GM12873 (cell line): ENCODE measurements around the gene BCAS1.

Experiments used
- TF ChIP-seq, protein P1 (sequence below): IDR thresholded peaks from 2 replicates; pipeline ENCODE4 v1.5.1; 2012; ENCODE audit warnings: low read depth, mild to moderate bottlenecking, moderate library complexity, low read length, control low read depth; ENCODE audit not compliant: insufficient read depth; ENCODE audit errors: missing control alignments

The BCAS1 gene

DNA sequence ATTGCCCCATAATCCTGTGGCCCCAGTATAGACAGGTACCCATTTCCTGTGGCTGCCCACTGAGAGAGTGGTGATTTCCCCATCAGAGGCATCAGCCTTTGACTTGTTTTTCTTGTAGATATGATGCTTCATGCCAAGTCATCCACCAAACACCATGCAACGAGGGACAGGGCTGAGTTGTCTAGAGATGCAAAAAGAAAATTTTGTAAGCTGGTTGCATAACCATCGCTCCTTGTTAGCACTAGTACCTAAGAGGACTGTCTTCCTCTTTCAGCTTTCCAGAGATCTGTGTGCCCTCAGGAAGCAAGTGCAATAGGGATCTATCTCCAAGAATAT, 166.8 kb downstream of the BCAS1 start:
- TF ChIP-seq, protein P1, sequence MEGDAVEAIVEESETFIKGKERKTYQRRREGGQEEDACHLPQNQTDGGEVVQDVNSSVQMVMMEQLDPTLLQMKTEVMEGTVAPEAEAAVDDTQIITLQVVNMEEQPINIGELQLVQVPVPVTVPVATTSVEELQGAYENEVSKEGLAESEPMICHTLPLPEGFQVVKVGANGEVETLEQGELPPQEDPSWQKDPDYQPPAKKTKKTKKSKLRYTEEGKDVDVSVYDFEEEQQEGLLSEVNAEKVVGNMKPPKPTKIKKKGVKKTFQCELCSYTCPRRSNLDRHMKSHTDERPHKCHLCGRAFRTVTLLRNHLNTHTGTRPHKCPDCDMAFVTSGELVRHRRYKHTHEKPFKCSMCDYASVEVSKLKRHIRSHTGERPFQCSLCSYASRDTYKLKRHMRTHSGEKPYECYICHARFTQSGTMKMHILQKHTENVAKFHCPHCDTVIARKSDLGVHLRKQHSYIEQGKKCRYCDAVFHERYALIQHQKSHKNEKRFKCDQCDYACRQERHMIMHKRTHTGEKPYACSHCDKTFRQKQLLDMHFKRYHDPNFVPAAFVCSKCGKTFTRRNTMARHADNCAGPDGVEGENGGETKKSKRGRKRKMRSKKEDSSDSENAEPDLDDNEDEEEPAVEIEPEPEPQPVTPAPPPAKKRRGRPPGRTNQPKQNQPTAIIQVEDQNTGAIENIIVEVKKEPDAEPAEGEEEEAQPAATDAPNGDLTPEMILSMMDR: no peak

DNA sequence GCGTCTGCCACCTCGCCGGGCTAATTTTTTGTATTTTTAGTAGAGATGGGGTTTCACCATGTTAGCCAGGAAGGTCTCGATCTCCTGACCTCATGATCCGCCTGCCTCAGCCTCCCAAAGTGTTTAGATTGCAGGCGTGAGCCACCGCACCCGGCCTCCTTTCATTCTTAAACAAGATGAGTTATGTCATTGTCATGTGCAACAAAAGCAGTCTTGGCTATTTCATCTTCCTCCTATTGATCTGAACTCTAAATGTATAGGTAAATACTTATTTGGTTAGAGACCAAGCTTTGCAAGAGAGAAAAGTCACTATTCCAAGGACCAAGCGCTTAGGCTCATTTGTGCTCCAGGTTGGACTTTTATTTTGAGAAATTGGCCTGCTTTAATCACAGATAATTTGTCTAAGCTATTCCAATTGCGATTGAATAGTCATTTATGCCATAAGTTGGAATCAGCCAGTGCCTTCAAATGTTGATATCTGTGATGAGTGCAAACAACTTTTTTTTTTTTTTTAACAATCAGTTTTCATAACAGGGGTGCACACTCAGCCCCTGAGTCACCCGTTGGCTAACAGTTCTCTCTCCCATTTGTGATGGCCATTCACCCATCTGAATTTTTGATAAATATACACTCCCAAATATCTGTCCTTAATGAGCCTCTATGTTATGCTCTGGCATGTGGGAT, 167.3 kb downstream of the BCAS1 start:
- TF ChIP-seq, protein P1: no peak

DNA sequence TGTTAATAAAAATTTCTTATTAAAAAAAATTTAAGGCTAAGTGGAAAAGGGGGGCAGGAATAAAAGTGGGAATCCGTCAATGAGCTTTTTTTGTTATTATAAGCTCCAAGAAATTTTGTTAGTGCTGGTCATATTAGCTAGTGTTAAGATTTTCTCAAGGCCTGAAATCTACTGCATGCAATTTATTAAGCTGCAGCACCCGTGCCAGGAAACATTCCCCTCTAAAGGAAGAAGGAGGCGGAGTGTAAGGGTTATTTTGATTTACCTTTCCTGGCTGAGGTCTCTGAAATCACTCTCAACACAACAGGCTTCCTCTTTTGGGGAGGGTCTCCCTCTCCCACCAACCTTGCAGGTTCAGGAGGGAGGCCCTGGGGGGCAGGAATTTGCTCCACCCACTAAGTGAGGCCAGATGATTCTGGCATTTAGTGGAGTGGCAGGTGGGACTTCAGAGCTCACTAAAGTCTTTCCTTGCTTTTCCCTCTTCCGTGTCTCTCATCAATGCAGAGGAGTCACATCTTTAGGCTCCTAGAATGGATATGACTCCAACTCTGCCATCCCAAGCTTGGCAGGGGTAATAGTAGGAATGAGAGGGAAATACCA, 168.8 kb downstream of the BCAS1 start:
- TF ChIP-seq, protein P1: no peak

DNA sequence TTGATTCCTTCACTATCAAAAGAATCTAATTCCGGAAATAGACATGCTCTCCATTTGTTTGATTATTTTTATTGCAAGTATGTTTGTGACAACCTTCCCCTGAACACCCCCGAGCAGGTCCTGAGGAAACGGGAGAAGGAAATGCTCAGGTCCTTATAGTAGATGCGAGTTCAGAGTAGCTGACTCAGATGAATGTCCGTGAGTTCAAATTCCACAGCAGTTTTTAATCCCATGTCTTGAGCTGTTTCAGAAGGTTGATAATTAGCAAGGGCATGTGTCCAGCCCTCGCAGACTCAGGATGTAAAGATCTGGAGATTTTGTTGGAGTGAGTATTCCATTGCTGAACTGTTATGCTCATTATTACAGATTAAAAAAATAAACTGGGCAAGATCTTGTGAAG, 169.3 kb downstream of the BCAS1 start:
- TF ChIP-seq, protein P1: no peak

DNA sequence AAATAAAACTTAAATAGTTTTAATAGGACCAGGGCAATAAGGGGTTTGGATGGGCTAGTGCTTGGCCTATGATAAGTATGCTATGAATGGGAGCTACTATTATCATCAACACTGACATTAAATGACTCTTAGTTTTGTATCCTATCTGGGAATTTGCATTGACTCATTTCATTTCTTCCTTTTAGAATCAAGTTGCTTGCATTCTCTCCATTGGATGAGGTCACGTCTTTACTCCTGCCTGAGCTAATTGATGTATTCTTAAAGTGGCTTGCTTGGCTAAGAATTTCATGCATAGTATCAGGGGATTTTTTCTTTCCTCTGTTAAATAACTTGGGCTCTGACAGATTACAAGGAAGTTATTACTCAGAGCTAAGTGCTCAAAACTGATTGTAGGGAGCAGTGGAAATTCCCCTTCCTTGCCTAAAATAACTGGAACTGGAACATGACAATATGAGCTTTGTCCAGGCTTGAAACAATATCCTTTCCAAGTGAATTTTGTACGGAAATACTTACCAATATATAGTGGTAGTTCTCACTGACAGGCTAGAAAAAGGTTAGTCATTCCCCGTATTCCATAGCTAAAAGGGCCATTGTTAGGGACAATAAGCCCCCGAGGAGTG, 169.9 kb downstream of the BCAS1 start:
- TF ChIP-seq, protein P1: no peak

DNA sequence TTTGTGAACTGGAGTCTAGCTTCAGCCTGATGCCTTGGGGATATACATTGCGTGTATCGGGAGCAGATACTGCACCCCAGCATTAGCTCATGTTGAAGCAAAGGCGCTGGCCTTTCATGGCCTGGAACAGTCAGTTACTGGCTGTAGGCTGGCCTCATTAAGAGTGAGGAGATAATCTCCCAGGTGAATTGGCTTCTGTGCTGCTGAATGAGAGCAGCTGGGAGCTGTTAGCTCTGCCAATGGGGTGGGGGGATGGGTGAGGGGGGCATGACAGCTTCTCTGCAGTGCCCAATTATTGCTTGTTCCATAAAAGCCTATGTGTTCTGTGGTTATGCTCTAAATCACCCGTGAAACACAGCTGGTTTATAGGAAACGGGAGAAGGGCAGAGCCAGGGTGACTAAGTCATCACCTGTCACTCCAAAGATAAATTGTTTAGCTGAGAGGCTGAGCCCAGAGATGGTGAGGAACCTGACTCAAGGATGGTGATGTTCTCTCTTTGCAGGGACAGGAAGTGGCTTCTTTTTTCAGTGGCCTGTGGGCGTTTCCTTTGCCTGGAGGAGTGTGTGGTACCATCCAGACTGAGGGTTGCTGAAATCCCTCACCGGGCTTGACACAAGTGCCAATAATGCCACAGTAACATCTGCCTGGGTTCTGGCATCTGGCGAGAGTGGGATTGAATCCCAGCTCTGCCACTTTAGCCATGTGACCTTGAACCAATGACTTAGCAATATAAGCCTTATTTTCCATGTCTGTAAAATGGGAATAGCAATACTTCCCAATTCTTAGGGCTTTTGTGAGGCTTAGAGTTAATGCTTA, 170.8 kb downstream of the BCAS1 start:
- TF ChIP-seq, protein P1: no peak

DNA sequence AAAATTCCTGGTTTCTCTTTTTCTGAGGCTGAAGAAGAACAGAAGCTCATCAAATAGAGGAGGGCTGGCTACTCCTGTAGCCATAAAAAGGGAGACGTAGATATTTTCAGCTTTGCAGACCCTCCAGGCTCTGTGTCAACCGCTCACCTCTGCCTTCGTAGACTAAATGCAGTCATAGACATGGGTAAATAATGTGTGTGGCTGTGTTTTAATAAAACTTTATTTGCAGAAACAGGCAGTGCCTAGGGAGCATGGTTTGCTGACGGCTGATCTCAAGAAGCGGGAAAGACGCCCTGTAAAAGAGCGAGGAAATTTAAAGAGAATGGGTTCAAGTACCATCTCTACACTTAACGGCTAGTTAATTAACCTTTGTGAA, 171.8 kb downstream of the BCAS1 start:
- TF ChIP-seq, protein P1: no peak
